RPMI8226 (cell line): ENCODE measurements around the gene MYLK4.
A peak's percentile ranks its signal among the peaks of the same experiment; 100 is the strongest.

ENCODE experiments used
- DNase-seq: peaks from one replicate; pipeline ENCODE4 v3.0.0-alpha.2; 2015

MYLK4 gene

DNA sequence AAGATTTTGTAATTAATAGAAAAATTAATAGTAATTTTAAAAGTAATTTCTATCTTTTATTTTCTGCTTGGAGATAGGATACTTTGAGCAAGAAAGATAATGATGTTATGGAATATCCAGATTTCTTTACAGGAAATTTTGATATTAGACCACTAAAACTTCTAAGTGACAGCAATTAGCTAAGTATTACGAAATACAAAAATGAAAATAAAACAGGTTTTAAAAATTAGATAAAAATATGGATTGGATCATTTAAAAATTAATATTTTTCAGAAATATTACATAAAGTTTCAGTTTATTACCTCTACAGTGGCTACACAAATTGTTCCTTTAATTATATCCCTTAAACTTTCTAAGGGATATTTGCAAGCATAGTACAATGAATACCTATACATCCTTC is 4.2 kb upstream of the MYLK4 start:
- no peak for DNase-seq

DNA sequence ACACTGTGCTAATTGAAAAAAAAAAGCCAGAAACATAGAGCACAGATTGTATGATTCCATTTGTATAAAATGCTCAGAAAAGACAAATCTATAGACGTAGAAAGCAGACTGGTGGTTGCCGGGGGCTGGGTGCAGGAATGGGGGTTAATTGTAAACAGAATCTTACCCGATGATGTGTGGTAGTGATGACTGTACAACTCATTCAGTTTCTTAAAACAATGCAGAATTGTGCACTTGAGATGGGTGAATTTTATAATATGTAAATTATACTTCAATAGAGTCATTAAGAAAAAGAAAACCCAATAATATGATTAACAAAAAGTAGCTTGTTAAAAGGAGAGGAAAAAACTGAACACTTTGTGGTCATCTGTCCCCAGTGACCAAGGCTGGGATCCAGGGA is 3.7 kb upstream of the MYLK4 start:
- no peak for DNase-seq

DNA sequence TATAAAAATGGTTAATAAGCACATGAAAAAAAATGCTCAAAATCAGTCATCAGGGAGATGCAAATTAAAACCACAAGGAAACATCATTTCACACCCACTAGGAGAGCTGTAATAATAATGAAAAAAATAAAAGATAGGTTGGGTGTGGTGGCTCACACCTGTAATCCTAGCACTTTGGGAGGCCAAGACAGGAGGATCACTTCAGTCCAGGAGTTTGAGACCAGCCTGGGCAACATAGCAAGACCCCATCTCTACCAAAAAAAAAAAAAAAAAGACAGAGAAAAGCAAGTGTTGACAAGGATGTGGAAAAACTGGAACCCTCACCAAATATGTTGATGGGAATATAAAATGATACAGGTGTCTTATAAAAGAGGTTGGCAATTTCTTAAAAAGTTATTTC is 3.0 kb upstream of the MYLK4 start:
- DNase-seq: no peak

DNA sequence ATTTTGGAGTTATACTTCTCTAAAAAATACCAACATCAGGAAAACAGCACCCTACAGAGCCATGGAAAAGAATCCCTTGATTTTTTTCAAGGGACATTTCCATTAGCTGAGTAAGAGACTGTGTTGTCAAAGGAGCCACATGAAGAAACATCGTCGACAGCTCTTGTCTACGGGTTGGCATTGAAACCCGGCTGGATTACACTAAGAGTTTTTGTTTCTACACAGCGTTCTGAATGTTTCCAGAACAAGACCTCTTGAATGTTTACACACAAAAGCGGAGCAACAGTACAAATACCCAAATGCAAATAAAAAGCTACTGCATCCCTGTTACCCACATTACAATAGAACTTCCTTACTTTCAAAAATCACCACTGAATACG is 2.4 kb upstream of the MYLK4 start:
- DNase-seq: no peak

DNA sequence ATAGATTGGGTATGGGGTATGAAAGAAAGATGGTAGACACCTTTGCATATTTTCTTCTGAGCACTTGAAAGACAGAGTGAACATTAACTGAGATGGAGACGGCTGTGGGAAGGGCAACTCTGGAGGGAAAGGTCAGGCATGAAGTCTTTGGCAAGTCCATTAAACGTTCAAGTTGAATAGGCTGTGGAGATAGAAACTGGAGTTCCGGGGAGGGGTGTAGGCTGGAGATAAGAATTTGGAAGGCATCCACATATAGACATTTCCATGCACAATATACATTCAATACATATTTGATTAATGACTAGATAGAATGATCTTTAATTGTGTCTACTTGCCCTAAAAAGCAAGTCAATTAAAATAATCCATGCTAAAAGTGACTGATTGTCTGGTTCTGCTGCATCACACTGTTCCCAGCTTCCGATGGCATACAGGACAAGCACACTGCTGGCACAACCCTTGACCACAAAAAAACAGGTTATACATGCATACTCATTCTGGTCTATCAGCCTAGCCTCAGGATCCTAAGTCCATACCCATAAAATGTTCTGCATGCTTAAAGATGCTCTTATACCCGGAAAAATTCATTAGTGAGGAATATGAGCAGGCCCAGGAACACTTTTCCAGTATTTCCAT is 1.9 kb upstream of the MYLK4 start:
- no peak for DNase-seq

DNA sequence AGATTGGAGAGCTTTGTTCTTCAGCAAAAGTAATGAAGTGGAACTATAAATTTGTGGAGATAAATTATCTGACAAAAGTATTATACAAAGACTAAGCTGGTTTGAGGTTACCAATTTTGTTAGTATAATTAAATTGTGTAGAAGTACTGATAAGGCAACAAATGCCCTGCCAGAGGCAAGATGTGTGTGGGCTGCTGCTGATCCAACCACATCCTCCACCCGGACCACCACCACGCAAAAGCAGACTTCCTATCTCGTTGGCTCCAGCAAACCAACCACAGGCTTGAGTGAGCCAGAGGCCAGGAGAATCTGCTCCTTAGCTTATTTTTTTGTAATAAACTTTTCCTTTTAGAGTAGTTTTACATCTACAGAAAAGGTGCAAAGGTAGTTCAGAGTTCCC is 1.1 kb upstream of the MYLK4 start:
- no peak for DNase-seq

DNA sequence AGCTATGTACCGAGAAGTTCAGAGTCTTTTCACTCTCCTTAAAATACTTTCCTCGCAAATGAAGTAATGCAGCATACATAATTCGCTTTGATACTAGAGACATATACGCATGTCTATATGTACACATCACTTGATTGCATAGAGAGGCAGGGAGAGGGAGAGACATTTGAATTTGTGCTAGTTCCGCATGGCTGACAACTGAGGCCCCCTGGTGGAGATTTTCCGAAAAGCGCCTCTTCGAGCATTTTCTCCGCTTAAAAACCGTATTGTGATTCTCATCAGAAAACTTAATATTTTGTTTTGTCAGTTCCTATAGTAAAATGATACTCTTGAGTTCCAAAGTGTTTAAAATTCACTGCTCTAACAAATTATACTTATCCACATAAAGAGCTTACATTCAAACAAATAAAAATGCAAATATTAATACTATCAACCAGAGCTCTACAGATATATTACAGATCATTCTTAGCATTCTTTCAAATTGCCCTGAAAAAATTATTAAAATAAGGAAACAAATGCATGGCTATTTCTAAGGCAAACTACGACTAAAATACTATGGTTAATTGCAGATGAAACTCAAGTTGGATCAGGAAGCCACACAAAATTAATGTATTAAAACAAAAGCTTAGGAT is 637 bp downstream of the MYLK4 start:
- peak; percentile 86 for DNase-seq

DNA sequence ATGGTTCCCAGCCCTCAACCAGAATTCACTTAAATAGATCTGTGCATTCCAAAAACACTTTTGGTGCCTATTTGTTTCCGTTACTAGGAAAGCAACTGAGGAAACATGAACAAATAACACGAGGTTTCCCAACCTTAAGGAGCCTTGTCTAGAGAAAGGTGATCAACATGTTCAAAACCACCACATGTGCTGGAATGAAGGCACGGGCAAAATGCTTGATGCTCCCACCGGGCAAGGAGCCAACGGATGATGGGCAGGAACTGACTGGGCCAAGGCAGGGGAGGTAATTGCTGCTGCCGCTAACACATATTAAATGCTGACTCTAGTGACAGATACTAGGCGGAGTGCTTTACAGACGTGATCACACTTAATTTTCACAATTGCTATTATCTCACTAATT is 2.5 kb downstream of the MYLK4 start:
- peak; percentile 77 for DNase-seq

DNA sequence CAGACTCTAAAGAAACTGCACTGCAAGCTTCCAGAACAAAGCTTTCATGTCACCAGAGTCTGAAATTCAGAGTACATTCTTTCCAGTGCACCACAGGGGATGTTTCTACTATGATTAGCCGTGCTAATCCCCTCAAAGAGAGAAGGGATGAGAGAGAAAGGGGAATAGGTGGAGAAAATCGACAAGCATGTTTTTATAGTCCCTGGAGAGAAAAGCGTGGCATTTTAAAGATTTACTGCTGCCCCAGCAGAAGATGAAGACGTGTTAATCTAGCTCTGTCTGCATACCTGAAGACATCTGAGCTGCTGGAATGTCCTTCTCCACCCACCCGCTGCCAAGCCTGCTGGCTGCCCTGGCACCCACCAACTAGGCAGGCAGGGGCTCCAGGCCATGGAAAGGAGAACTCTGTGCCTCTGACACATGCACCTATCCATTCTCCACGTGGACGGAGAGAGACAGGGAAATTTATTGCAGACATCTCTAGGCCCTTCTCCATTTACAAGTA is 4.1 kb downstream of the MYLK4 start:
- no peak for DNase-seq

DNA sequence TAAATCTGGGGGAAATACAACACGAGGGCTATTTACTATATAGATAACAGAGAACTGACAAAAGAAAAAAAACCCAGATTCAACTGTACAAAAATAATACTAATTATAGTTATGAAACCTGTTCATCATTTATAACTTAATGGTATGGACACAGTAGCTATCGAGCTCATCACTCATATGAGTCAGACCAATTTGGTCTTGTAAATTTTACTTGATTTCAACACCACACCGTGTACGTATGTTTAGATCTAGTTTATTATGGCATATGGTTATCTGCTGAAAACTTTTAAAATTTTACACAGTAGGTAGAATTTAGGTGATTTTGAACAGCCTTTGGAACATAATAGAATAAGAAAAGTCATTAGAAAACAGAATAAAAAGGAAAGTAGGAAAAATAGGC is 5.5 kb downstream of the MYLK4 start:
- DNase-seq: no peak

DNA sequence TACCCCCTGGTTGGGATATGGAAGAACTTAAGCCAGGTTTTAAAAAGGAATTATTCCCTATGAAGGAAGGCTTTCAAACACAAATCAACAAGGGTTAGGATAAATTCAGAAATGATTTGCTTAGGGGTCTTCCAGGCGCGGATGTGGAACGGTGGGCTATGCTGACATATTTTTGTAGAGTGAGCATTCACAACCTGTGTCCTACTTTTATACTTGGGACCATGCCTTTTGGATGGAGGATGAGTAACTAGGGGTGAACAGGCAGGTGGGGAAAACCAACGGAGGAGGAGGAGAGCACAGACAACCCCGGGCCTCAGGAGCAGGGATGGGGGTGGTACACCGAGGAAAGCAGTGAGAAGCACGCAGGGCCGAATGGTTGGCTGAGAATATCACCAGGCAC is 5.9 kb downstream of the MYLK4 start:
- no peak for DNase-seq

DNA sequence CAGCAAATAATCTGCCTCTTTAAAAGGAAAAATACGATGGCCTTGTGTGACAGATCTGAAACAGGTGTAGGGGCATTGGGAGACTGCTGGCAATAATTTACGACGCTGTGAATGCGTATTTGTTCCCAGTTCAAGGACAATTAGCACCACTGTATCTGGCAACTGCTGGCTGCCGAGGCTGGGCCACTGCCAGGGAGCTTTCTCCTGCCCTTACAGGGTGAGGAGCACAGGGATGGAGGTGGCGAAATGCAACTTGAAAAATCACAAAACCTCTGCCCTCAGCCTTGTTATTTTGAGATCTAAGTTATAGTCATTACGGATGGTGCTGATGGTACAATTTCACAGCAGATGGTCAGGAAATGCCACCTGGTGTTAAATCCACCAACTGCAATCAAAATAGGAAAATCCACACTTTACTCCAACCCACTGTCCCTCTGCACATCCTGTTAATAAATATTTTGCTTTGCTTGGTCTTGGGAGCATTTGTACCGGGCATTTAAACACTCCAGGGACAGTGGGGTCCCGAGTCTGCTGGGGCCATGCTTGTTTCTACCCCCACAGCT is 6.4 kb downstream of the MYLK4 start:
- peak; percentile 36 for DNase-seq

DNA sequence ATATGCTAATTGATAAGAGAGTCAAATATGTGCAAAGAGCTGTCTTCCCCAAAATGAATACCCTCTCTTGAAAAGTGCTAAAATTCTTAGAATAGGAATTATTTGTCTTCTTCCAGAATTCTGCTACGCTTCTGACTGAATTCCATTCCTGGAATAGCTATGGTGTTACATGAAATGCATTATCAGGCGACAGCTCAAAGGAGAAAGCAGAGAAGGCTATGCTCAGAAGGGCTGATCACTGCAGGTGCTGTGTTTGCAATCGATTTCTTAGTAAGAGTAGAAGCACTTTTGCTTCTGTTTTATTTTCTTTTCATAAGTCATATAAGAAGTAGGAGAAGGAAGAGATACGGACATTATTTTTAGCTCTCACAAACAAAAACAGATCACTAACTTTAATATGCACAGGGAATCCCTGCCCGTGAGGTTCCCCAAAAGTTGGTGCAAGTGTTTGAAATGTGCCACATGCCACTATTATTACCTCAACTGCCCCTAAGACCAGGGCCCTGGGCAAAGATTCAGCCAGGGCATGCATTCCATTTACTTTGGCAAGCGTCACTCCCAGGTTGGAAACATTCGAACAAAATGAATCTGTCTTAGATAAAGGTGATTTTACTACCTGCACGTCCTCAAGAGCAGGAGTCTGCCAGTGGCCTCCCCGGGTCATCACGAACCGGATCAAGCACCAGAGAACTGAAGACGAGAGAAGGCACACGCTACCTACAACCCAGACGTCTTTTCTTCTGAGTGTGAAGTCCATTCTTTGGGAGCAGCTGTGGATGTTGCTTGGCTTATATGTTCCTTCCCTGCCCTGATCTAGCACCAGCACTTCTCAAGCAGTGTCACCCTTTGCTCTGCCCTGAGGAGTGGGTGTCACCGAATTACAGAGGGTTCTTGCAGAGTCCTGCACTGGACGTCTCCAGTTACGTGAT is 7.2 kb downstream of the MYLK4 start:
- DNase-seq: no peak

DNA sequence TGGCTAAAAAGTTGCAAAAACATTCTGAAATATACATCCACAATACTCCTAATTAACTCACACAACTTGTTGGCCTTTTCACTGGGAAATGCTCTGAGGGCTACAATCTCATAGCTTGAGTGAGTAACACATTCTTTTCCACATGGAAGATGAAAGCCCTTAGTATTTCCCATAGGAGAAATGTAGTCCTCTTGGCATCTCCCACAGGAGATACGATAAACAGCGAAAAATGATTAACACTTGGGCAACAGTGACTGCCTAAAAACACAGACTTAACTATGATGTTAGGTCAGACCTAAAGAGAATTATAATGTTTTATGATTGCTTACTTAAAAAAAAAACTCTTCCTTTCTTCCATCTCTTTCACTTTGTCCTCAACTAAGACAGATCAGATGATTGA is 9.0 kb downstream of the MYLK4 start:
- DNase-seq: no peak

DNA sequence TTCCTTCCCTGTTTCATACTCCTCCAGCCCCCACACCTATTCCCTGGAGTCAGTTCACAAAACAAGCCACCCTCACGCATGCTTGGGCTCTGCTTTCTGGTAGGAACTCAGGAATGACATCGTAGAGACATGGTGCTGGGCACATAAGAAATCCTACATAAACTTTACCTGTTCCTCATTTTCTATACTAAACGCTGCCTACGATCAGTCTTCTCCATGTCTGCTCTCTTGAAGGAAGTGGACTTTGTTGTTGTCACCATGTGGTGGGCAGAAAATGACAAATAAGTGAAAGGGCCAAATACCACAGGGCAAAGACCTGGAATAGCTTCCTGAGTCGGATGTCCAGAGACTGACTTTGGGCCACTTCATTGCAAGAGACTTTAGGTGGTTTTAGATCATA is 10.1 kb downstream of the MYLK4 start:
- no peak for DNase-seq

DNA sequence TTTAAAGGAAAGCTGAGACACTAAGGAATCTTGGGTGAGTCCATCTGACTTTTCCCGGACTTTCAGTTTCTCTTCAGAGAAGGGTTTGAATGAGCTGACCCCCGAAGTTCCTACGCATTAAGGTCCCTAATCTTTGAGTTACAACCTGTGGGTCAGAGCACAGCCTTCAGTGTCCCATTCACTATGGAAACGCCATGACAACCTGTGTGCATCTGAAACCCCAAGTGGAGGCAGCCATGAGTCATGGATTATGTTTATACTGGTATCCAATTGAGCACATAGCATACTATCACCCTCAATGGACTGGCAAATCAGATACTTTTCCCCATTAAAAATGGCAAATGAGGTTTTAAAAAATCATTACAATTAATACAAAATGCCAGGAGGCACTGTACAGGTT is 11.4 kb downstream of the MYLK4 start:
- DNase-seq: peak; percentile 48

DNA sequence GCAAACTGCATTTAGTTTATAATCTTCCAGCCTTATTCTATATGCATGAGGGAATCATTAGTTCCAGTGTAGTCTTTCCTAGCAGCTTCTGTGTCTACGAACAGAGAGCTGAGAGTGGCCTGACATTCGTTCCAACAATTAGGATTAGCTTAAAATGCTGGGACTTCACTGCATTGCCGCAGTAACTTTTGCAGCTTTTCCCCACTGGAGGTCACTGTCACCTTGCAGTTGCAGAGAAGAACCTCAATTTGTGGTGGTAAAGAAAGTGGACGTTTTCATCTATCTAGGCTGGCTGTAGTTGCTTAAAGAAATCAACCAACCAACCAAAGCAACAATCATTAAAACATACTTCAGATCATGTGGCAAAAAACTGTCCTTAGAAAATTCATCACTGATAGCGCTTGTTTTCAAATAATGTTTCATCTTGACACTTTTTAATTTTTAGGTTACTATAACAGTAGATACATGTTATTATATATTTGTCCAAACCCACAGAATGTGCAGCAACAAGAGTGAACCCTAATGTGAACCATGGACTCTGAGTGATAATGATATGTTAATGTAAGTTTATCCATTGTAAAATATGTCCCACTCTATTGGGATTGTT is 12.2 kb downstream of the MYLK4 start:
- peak; percentile 78 for DNase-seq

DNA sequence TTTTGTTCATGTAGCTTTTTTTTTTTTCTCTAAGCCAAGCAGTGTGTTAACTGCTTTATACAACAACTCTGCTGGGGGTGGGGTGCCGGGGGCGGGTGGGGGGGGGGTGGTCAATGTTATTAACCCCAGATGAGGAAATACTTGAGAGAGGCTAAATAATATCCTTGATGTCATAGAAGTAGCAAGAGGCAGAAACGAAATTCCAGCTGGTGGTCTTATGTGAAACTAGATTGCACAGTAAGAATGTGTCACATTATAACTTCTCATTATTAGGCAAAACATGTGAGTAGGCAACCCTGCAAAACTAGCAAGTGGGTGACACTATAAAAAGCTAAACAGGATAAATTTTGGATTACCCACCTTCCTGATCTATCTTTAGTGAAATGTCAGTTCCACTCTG is 12.8 kb downstream of the MYLK4 start:
- DNase-seq: no peak

DNA sequence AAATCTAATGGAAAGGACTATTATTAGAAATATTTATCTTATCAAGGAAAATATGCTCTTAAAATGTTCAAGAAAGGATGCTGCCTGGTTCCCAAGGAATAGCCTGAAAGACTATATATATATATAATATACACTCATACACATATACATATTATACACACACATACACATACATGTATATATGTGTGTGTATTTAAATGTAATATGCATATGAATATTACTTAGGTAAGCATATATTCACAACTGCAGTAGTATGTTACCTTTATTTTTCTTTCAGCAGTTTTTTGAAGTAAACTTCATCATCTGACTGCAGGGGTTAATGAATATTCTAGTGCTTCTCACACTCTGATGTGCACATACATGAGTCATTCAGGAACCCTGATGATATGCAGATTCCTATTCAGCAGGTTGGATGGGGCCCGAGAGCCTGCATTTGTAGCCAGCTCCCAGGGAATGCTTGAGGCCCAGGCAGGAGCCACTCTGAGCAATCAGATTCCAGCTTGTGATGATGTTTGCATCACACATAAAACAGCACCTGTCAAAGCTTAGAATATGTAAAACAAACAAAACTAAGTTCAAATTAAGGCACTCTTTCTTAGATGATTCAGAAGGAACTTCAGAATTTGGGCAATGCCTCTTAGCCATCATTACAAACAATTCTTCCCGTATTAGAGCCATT is 16.1 kb downstream of the MYLK4 start:
- no peak for DNase-seq

DNA sequence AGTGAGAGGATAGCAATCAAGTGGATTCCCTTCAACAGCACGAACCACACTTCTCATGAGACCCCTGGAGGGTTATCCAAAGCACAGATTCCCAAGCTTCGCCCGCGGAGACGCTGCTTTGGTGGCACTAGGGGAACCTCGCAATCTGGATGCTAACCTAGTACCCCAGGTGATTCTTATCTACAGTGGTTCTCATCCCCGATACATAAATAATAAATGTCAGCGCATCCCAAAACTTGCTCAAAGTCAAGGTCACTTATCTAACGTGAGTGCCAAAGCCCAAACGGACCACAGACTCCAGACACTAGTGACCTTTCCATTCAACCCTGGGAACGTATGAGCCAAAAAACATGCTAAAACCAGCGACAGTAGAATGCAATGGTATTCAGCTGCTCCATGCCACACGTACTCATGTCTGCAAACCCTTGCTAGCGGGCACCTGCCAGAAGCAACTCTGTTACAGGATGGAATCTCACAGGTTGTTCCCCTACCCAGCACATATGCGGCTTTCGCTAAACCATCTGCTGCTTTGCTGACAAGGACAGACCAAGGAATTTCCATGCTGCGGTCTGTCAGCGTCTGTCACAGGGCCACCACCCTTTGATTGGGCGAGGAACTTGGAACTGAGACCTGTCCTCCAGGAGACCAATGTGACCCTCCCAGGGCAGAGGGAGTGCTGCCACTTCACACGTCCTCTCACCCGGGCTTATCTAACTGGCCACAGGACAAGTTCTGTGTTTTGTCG is 16.8 kb downstream of the MYLK4 start:
- DNase-seq: peak; percentile 73

DNA sequence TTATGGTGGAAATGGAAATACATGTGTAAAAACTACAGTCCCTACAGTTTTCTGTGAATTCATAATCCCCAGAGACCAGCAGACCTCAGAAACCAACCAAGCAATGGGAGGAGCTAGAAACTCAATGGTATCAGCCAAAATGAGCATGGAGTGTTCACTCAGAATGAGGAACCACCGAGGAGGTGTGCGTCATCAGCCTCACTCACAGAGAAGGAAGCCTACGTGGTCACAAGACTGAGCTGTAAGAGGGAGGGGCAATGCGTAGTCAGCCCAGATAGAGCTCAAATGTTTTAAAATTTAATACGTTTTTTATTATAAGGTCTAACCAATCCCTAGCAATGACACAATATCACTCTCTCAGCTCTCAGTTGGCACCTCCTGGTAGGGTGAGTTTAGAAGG is 17.4 kb downstream of the MYLK4 start:
- peak; percentile 90 for DNase-seq
